NCI-H2227 treated with DMSO at 0.1 percent for 48 hours (cell line): ENCODE measurements around the gene DSCAML1.
"Not testable (repeated sequence)": the region's sequence is repeated elsewhere in the genome, so short reads cannot be mapped to it uniquely, and the experiment has no call there.

ENCODE experiments used
- DNase-seq: peaks from one replicate; lab custom pipeline; 2025; lab: John Stamatoyannopoulos, UW

DSCAML1 gene

DNA sequence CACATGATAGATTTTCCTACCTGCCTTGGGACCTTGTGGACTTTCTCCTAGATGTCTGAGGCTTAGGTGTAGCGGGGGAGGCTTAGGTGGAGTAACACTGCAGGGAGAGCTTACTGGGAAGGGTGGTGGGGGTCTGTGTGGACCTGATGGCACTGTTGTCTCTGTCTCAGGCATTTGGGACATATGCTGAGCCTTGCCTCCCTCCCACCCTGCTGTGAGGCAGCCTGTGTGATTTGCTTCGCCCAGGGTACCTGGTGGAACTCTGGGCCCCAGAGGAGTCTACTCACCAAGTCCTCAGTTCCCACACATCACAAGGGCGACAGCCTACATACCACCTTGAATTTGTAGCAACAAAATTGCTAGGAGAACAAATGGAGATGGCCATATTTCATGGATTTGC is 388.7 kb downstream of the DSCAML1 start:
- DNase-seq = no peak

DNA sequence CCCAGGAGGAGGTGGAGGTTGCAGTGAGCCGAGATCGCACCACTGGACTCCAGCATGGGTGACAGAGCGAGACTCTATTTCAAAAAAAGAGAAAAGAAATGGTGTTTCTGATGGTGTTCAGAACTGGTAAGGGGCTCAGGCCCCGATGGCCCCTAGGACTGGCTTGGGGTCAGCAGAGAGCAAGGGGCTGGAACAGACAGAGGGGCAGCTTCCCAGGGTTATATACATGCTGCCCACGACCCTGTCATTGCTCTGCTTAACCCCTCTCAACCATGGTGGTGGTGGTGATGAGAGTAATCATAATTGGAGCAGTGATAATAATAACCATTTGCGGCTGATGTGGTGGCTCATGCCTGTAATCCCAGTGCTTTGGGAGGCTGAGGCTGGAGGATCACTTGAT is 390.0 kb downstream of the DSCAML1 start:
- no peak for DNase-seq

DNA sequence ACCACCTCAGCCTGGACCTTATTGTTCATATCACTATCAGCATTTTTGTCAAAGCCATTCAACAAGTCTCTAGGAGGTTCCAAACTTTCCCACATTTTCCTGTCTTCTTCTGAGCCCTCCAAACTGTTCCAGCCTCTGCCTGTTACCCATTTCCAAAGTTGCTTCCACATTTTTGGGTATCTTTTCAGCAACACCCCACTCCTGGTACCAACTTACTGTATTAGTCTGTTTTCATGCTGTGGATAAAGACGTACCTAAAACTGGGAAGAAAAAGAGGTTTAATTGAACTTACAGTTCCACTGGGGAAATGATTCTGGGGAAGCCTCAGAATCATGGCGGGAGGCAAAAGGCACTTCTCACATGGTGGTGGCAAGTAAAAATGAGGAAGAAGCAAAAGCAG is 391.1 kb downstream of the DSCAML1 start:
- not testable (repeated sequence) for DNase-seq

- DNase-seq = not testable (repeated sequence)
Observed at GRCh38 chr11:117399100-117399840, 397.7 kb downstream of the DSCAML1 start.

- not testable (repeated sequence) for DNase-seq
Observed at GRCh38 chr11:117398618-117399017, 398.4 kb downstream of the DSCAML1 start.

DNA sequence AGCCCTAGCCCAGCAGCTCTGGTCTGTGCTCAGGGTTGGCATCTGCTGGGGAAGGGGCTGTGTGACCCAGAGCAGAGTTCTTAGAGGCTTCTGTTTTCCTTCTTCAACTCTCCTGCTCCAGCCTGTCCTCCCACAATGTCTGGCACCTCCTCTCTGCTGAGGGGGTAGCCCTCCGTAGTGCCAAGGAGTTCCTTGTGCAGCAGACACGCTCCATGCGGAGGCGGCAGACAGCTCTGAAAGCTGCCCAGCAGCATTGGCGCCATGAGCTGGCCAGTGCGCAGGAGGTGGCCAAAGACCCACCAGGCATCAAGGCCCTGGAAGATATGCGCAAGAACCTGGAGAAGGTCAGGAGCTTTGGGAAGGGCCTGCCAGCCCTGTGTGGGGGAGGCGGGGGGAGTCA is 400.0 kb downstream of the DSCAML1 start:
- no peak for DNase-seq

DNA sequence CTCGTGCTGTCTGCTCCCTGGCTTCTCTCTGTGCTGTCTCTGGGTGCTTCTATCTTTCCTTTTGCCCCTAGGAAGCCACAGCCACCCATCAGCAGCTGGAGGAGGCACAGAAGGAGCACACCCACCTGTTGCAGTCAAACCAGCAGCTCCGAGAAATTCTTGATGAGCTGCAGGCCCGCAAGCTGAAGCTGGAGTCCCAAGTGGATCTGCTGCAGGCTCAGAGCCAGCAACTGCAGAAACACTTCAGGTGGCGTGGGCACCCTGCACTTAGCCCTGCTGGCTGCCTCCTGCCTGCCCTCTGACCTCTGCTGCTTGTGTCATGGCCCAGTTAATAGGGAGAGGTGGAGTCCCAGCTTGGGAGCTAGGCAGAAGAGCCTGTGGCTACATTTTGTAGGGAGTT is 401.5 kb downstream of the DSCAML1 start:
- no peak for DNase-seq

- DNase-seq = no peak
Observed at GRCh38 chr11:117394221-117394925, 402.6 kb downstream of the DSCAML1 start.

GRCh38 chr11:117392979-117393378 is 404.0 kb downstream of the DSCAML1 start:
- DNase-seq = no peak

- no peak for DNase-seq
Observed at GRCh38 chr11:117392001-117392690, 404.9 kb downstream of the DSCAML1 start.

- no peak for DNase-seq
Observed at GRCh38 chr11:117391181-117391580, 405.8 kb downstream of the DSCAML1 start.

GRCh38 chr11:117390743-117391142 is 406.3 kb downstream of the DSCAML1 start:
- no peak for DNase-seq

DNA sequence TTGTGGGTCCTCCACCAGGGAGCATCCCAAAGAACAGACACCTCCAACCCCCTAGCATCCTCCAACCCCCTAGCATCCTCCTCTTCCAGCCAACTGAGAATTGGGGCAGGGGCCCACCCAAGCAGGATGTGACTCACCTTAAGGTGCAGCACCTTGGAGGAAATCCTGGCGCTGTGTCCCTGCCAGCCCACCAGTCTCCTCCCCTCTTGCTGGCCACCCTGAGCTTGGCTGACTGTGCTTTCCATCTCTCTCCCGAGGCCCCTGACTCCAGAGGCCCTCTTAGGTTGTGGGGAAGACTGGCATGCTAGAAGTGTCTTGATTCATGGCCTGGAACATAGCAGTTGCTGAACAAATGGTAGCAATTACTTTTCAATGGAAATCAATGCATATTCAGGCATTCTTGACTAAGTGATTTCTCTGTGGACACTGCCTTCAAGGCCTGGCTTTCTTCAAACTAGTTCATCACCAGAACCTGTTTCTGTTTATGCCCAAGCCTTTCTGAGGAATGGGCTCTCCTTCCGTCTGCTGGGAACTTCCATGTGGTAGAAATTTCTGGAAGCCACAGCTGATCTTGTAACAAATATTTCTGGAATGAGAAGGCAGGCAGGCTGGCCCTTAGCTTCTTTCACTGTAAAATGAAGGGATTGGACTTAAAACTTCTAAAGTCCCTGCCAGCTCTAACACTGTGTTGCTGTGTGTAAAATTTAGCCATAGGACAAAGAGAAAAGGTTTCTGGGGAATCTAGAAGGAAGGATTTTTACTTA is 408.8 kb downstream of the DSCAML1 start:
- no peak for DNase-seq

- no peak for DNase-seq
Observed at GRCh38 chr11:117385906-117386305, 411.1 kb downstream of the DSCAML1 start.

DNA sequence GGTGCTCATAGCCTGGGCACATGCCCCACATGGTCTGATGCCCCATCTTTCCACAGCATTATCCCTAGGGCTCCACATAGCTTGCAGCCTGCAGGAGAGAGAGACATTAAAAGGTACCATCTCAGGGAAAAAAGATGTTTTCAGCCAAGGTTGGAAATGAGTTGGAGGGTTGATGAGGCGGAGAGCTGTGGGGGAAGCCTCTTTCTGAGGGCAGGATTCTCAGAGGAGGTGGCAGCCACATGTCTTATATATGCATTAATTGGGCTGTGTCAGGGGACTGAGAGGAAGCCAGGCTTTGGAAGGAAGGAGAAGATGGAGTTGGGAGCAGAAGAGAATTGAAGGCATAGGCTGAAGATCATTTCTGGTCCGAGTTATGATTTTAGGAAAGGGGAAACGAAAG is 411.5 kb downstream of the DSCAML1 start:
- DNase-seq = no peak

DNA sequence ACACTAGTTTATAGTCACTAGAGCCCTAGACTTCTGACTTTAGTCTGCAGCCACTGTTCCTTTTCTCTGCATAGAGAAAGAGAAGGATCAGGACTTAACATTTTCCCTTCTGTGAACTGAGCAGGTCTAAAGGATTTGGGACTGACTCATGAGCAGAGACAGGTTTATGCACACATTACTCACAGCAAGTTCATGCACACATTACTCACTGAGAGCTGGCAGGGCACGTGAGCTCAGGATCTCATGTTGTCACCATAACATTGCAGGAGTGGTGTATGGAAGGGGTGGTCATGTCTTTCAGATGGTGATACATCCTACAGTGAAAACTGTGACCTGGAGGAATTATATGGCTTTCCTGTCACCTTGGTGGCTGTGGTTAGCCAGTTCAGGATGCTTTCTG is 413.0 kb downstream of the DSCAML1 start:
- no peak for DNase-seq

DNA sequence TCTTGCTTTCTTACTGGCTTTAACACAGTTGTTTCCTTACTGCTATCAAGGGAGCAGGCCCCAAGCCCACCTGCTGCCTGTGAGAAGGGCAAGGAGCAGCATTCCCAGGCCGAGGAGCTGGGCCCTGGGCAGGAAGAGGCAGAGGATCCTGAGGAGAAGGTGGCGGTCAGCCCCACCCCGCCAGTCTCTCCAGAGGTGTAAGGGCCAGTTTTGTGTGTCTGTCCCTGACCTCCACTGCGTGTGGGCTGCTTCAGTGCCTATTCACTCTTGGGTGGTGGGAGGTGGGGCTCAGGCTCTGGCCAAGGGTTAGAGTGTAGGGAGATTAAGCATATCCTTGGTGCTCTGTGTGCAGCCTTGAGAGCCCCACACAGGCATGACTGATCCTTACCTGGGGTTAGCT is 414.3 kb downstream of the DSCAML1 start:
- no peak for DNase-seq

GRCh38 chr11:117381481-117382387 is 415.3 kb downstream of the DSCAML1 start:
- DNase-seq = no peak

DNA sequence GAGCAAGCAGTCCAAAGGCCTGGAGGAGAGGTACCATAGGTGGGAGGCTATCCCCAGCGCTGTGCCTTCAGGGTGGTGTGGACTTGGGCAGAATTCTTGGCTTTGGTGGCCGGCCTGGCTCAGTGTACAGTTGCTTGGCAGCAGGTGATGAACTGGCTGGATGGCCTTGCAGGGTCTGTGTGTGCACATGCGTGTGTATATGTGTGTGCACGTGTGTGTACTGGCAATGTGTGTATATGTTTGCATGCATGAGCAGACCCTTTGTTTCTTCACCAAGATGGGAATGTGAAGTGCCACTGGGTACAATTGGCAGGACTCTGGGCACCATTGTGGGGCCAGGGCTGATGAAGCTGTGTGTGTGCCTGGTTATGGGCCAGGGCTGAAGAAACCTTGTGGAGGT is 416.3 kb downstream of the DSCAML1 start:
- no peak for DNase-seq

DNA sequence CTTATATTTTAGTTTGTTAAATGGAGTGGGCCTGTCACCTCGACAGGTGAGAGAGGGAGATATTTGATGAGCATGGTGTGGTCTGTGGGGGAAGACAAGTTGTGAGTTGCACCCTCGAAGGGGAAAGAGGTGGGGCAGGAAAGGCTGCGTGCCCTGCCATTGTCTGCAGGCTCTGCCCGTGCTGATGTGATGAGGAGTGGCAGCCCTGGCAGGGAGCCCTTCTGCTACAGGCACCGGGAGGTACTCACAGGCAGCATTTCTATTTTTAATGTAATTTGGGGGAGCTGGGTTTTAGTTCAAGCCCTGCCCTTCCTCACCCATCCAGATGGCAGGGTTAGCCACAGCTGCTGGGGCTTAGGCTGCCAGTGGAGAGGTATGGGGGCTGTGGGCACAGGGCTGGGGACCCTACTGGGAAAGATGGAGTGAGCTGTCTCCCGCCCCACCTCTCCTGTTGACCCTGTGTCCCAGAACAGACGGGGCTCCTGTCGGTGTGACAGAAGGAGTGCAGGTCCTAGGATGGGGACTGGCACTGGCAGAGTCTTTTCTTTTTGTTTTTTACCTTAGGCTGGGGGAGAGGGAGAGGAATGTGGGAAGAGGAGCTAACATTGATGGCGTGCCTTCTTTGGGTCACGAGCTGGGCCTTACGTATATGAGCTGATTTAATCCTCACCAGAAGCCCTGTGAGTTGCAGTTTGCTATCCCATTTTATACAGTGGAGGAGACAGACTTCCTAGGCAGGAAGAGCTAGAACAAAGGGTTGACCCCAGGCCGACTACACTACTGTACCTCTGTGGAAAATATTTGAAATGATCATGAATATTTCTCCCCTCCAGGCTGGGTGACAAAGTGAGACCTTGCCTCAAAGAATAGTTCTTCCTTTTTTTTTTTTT is 417.8 kb downstream of the DSCAML1 start:
- no peak for DNase-seq
